Astrocyte (in vitro differentiated cells and primary cell): ENCODE measurements around the gene SLC7A8. TPM values are rescaled to one million over a fixed set of nuclear protein-coding genes. Genes with fewer than 3 reads are reported as not detected.

Experiments
- DNase-seq: peaks from one replicate; pipeline ENCODE4 v3.0.0-alpha.2; 2010; ENCODE audit warnings: low read depth
- FAIRE-seq: peaks from 2 replicates; lab custom pipeline; 2011; peaks lifted over from hg19 to GRCh38; lab: Jason Lieb, UNC
- H2AFZ ChIP-seq: 2 replicates; pipeline ENCODE4 v1.6.0; 2012; ENCODE audit warnings: low read depth, low read length, inconsistent platforms
- H3K27ac ChIP-seq: 2 replicates; pipeline ENCODE4 v1.5.1; 2011; ENCODE audit warnings: low read depth, low read length, inconsistent platforms
- H3K27me3 ChIP-seq: 2 replicates; pipeline ENCODE4 v1.6.0; 2011; ENCODE audit warnings: low read length, inconsistent platforms; ENCODE audit not compliant: insufficient read depth
- H3K36me3 ChIP-seq: 2 replicates; pipeline ENCODE4 v1.5.1; 2011; ENCODE audit warnings: low read length, inconsistent platforms; ENCODE audit not compliant: insufficient read depth
- H3K4me1 ChIP-seq: 2 replicates; pipeline ENCODE4 v1.5.1; 2011; ENCODE audit warnings: low read length, inconsistent platforms; ENCODE audit not compliant: insufficient read depth
- H3K4me2 ChIP-seq: 2 replicates; pipeline ENCODE4 v1.6.0; 2012; ENCODE audit warnings: low read length, inconsistent platforms
- H3K4me3 ChIP-seq: 2 replicates; pipeline ENCODE4 v1.5.1; 2011; ENCODE audit warnings: low read depth, mild to moderate bottlenecking, low read length, inconsistent platforms; ENCODE audit not compliant: insufficient read depth
- H3K79me2 ChIP-seq: 2 replicates; pipeline ENCODE4 v1.6.0; 2012; ENCODE audit warnings: mild to moderate bottlenecking, low read length, inconsistent platforms; ENCODE audit not compliant: insufficient read depth
- H3K9ac ChIP-seq: 2 replicates; pipeline ENCODE4 v1.6.0; 2012; ENCODE audit warnings: mild to moderate bottlenecking, low read length, inconsistent platforms
- H3K9me3 ChIP-seq: 2 replicates; pipeline ENCODE4 v1.5.1; 2012; ENCODE audit warnings: low read depth, mild to moderate bottlenecking, low read length, inconsistent platforms; ENCODE audit not compliant: insufficient read depth
- H4K20me1 ChIP-seq: 2 replicates; pipeline ENCODE4 v1.6.0; 2012; ENCODE audit warnings: low read length, inconsistent platforms; ENCODE audit not compliant: insufficient read depth
- H3K27ac Mint-ChIP-seq: one replicate; pipeline ENCODE4 v1.8.0; 2021; ENCODE audit warnings: mild to moderate bottlenecking, mixed read lengths; ENCODE audit not compliant: unreplicated experiment
- H3K27me3 Mint-ChIP-seq: one replicate; pipeline ENCODE4 v1.8.0; 2021; ENCODE audit warnings: low read depth, mixed read lengths; ENCODE audit not compliant: unreplicated experiment
- H3K36me3 Mint-ChIP-seq: one replicate; pipeline ENCODE4 v1.8.0; 2021; ENCODE audit warnings: low read depth, mixed read lengths; ENCODE audit not compliant: unreplicated experiment
- H3K4me1 Mint-ChIP-seq: one replicate; pipeline ENCODE4 v1.8.0; 2021; ENCODE audit warnings: low read depth, mixed read lengths; ENCODE audit not compliant: unreplicated experiment
- H3K4me3 Mint-ChIP-seq: one replicate; pipeline ENCODE4 v1.8.0; 2021; ENCODE audit warnings: mild to moderate bottlenecking, moderate library complexity, mixed read lengths; ENCODE audit not compliant: unreplicated experiment
- H3K9me3 Mint-ChIP-seq: one replicate; pipeline ENCODE4 v1.8.0; 2021; ENCODE audit warnings: mild to moderate bottlenecking, mixed read lengths; ENCODE audit not compliant: unreplicated experiment
- CTCF ChIP-seq: IDR thresholded peaks from 2 replicates; pipeline ENCODE4 v1.5.1; 2011; ENCODE audit warnings: low read depth, mild to moderate bottlenecking, inconsistent platforms, low read length, moderate library complexity; ENCODE audit not compliant: insufficient read depth
- EZH2 ChIP-seq: IDR thresholded peaks from 2 replicates; pipeline ENCODE4 v1.6.1; 2012; ENCODE audit warnings: mild to moderate bottlenecking, low read length, inconsistent platforms; ENCODE audit not compliant: insufficient read depth
- total RNA-seq: library from RNA; stranded (reverse); gene quantifications from 2 replicates; pipeline ENCODE4 v1.2.1, GENCODE V29; 2021

Gene SLC7A8
- total RNA-seq, 1 donor from 2014 or later, result 6.5 TPM

- Histone ChIP-seq H3K4me2 (peak within 1 kb of the TSS; percentile 98), H3K27me3 (no peaks in the 10 kb centered on the region), H3K4me1 (peaks cover 17% of the 10 kb centered on the region), H3K79me2 (peaks cover 80% of the 10 kb centered on the region), H4K20me1 (peaks cover 75% of the 10 kb centered on the region), H3K27ac (peak within 1 kb of the TSS; percentile 99), H3K36me3 (peaks cover 27% of the 10 kb centered on the region), H3K9me3 (no peaks in the 10 kb centered on the region), H2AFZ (peak within 1 kb of the TSS; percentile 99), H3K9ac (peak within 1 kb of the TSS; percentile 97), H3K4me3 (peak within 1 kb of the TSS; percentile 93)
- Mint-ChIP-seq H3K4me1 (peaks cover 30% of the 10 kb centered on the region), H3K36me3 (peaks cover 19% of the 10 kb centered on the region), H3K27ac (no peak within 1 kb of the TSS), H3K4me3 (no peak within 1 kb of the TSS), H3K27me3 (no peaks in the 10 kb centered on the region), H3K9me3 (no peaks in the 10 kb centered on the region)
- DNase-seq, result peak; percentile 96
- TF ChIP-seq EZH2 (no peak), CTCF (no peak)
- FAIRE-seq, result no peak
These were observed 88.0 kb downstream of the SLC7A8 start, which contains the start of gene C14orf119 for GRCh38 chr14:23095196-23096108. C14orf119 (plus strand) TSS chr14:23095505; CDS start chr14:23097659, 2,154 bp downstream.

DNA sequence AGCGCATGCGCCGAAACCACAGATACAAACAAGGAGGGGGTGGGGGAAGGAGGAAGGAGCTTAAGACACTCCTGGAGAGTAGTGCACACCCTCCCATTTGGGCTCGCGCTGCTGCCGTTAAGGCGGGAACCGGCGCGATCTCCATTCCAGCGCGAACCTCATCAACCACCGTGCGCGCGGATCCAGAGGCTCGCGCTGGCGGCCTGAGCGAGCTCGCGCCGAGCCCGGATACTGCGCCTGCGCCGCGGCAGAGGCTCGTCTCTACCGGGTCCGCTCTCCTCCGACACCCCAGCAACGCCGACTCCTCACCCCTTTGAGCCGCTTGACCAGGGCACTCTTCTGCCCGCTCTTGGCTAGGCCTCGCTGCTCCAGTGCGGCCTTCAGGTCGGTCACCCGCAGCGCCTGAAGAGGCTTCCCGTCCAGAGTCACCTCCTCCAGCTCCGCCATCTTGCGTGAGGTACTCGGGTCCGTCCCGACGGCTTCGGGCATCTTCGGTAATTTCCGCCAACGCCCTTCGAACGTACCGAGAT, 88.7 kb downstream of the SLC7A8 start, which contains the start of gene ACIN1:
Gene ACIN1 (minus strand): TSS at position 471 of the 530 bp plus-strand sequence. CDS start 24 bp downstream, at position 447.
- DNase-seq (peak; percentile 77), FAIRE-seq (no peak)
- Histone ChIP-seq H3K9me3 (no peaks in the 10 kb centered on the region), H3K4me1 (peaks cover 17% of the 10 kb centered on the region), H3K27ac (peak within 1 kb of the TSS; percentile 99), H3K27me3 (no peaks in the 10 kb centered on the region), H2AFZ (peak within 1 kb of the TSS; percentile 99), H3K4me3 (peak within 1 kb of the TSS; percentile 93), H4K20me1 (peaks cover 75% of the 10 kb centered on the region), H3K36me3 (peaks cover 33% of the 10 kb centered on the region), H3K79me2 (peaks cover 88% of the 10 kb centered on the region), H3K4me2 (peak within 1 kb of the TSS; percentile 98), H3K9ac (peak within 1 kb of the TSS; percentile 97)
- no peaks in the 10 kb centered on the region for H3K27me3 Mint-ChIP-seq
- no peaks in the 10 kb centered on the region for H3K9me3 Mint-ChIP-seq
- H3K27ac Mint-ChIP-seq, result no peak within 1 kb of the TSS
- H3K4me3 Mint-ChIP-seq, result no peak within 1 kb of the TSS
- H3K36me3 Mint-ChIP-seq, result peaks cover 18% of the 10 kb centered on the region
- H3K4me1 Mint-ChIP-seq, result peaks cover 36% of the 10 kb centered on the region
- TF ChIP-seq EZH2 (no peak), CTCF (no peak)
